ENCODE results near the gene CYTH4.
"Not testable (repeated sequence)": the region's sequence is repeated elsewhere in the genome, so short reads cannot be mapped to it uniquely, and the experiment has no call there.

CYTH4 gene

GRCh38 chr22:37282385-37282677, at the start of gene CYTH4:
TSS of gene CYTH4 (plus strand) at chr22:37282508. CDS start at chr22:37282570, 62 bp downstream.
- Histone ChIP-seq H3K9me3 (no peaks in the 10 kb centered on the region), H3K4me3 (no peak within 1 kb of the TSS), H3K36me3 (replicated peaks) (no peaks in the 10 kb centered on the region), H3K27me3 (ENCODE audit: low read depth) (peaks cover 19% of the 10 kb centered on the region), H3K4me1 (no peaks in the 10 kb centered on the region)
- no peak for DNase-seq (ENCODE audit: low spot score in 2 of 2)
- in situ Hi-C loops (cut with MboI; ENCODE audit: low sequenced_read_pairs): no loop called here

- in situ Hi-C loops (cut with MboI; ENCODE audit: low sequenced_read_pairs); H3K4me1 ChIP-seq: not testable (repeated sequence)
These were observed 48.9 kb upstream of the CYTH4 start for GRCh38 chr22:37233371-37233750.

GRCh38 chr22:37233751-37234631, 48.3 kb upstream of the CYTH4 start:
- no peak for DNase-seq (ENCODE audit: low spot score in 2 of 2)
- no peaks in the 10 kb centered on the region; the same call in 1 of the 2 replicates for H3K27me3 ChIP-seq (ENCODE audit: low read depth)
- in situ Hi-C loops (cut with MboI; ENCODE audit: low sequenced_read_pairs): no loop called here
- H3K4me3 ChIP-seq: no peak overlapping the region
- no peaks in the 10 kb centered on the region for H3K9me3 ChIP-seq
- H3K36me3 ChIP-seq (replicated peaks): no peaks in the 10 kb centered on the region
- no peaks in the 10 kb centered on the region for H3K4me1 ChIP-seq

More at GRCh38 chr22:37233371-37233750, 48.9 kb upstream of the CYTH4 start:
- DNase-seq (ENCODE audit: low spot score in 2 of 2); H3K36me3 ChIP-seq (replicated peaks); H3K4me3 ChIP-seq; H3K27me3 ChIP-seq (ENCODE audit: low read depth); H3K9me3 ChIP-seq: not testable (repeated sequence)

- H3K4me1 ChIP-seq: no peaks in the 10 kb centered on the region
- no peaks in the 10 kb centered on the region; the same call in 1 of the 2 replicates for H3K27me3 ChIP-seq (ENCODE audit: low read depth)
- no peak overlapping the region for H3K4me3 ChIP-seq
- H3K36me3 ChIP-seq (replicated peaks): no peaks in the 10 kb centered on the region
- in situ Hi-C loops (cut with MboI; ENCODE audit: low sequenced_read_pairs): no loop called here
- H3K9me3 ChIP-seq: no peaks in the 10 kb centered on the region
- no peak for DNase-seq (ENCODE audit: low spot score in 2 of 2)
These were observed 47.3 kb upstream of the CYTH4 start for GRCh38 chr22:37234736-37235711.

- DNase-seq (ENCODE audit: low spot score in 2 of 2): no peak
- Histone ChIP-seq H3K9me3 (no peaks in the 10 kb centered on the region), H3K36me3 (replicated peaks) (no peaks in the 10 kb centered on the region), H3K4me1 (no peaks in the 10 kb centered on the region), H3K27me3 (ENCODE audit: low read depth) (no peaks in the 10 kb centered on the region; the same call in 1 of the 2 replicates), H3K4me3 (no peak overlapping the region)
- in situ Hi-C loops (cut with MboI; ENCODE audit: low sequenced_read_pairs): no loop called here
These were observed 46.3 kb upstream of the CYTH4 start for GRCh38 chr22:37235897-37236607.

GRCh38 chr22:37237371-37238268, 44.7 kb upstream of the CYTH4 start:
- in situ Hi-C loops (cut with MboI; ENCODE audit: low sequenced_read_pairs): no loop called here
- H3K9me3 ChIP-seq: no peaks in the 10 kb centered on the region
- DNase-seq (ENCODE audit: low spot score in 2 of 2): no peak
- H3K4me3 ChIP-seq: no peak overlapping the region
- no peaks in the 10 kb centered on the region for H3K4me1 ChIP-seq
- H3K36me3 ChIP-seq (replicated peaks): no peaks in the 10 kb centered on the region
- no peaks in the 10 kb centered on the region; the same call in 1 of the 2 replicates for H3K27me3 ChIP-seq (ENCODE audit: low read depth)

GRCh38 chr22:37239336-37240239, 42.7 kb upstream of the CYTH4 start:
- H3K4me1 ChIP-seq: no peaks in the 10 kb centered on the region
- H3K27me3 ChIP-seq (ENCODE audit: low read depth): no peaks in the 10 kb centered on the region; the same call in 1 of the 2 replicates
- H3K36me3 ChIP-seq (replicated peaks): no peaks in the 10 kb centered on the region
- H3K9me3 ChIP-seq: no peaks in the 10 kb centered on the region
- no peak for DNase-seq (ENCODE audit: low spot score in 2 of 2)
- H3K4me3 ChIP-seq: no peak overlapping the region
- in situ Hi-C loops (cut with MboI; ENCODE audit: low sequenced_read_pairs): no loop called here

GRCh38 chr22:37240240-37240940, 41.9 kb upstream of the CYTH4 start:
- no peak for DNase-seq (ENCODE audit: low spot score in 2 of 2)
- H3K36me3 ChIP-seq (replicated peaks): no peaks in the 10 kb centered on the region

GRCh38 chr22:37240941-37241320, 41.4 kb upstream of the CYTH4 start:
- no peaks in the 10 kb centered on the region for H3K4me1 ChIP-seq
- no peaks in the 10 kb centered on the region for H3K36me3 ChIP-seq (replicated peaks)
- no peak for DNase-seq (ENCODE audit: low spot score in 2 of 2)
- no peaks in the 10 kb centered on the region for H3K9me3 ChIP-seq
- no peak overlapping the region for H3K4me3 ChIP-seq
- in situ Hi-C loops (cut with MboI; ENCODE audit: low sequenced_read_pairs): no loop called here
- H3K27me3 ChIP-seq (ENCODE audit: low read depth): no peaks in the 10 kb centered on the region; the same call in 1 of the 2 replicates

More at GRCh38 chr22:37240240-37240940, 41.9 kb upstream of the CYTH4 start:
- no peaks in the 10 kb centered on the region for H3K9me3 ChIP-seq
- no peaks in the 10 kb centered on the region; the same call in 1 of the 2 replicates for H3K27me3 ChIP-seq (ENCODE audit: low read depth)
- in situ Hi-C loops (cut with MboI; ENCODE audit: low sequenced_read_pairs): no loop called here
- H3K4me3 ChIP-seq: no peak overlapping the region
- no peaks in the 10 kb centered on the region for H3K4me1 ChIP-seq

- H3K27me3 ChIP-seq (ENCODE audit: low read depth): no peaks in the 10 kb centered on the region; the same call in 1 of the 2 replicates
- no peak overlapping the region for H3K4me3 ChIP-seq
- no peaks in the 10 kb centered on the region for H3K9me3 ChIP-seq
- no peaks in the 10 kb centered on the region for H3K36me3 ChIP-seq (replicated peaks)
- H3K4me1 ChIP-seq: no peaks in the 10 kb centered on the region
- no peak for DNase-seq (ENCODE audit: low spot score in 2 of 2)
- in situ Hi-C loops (cut with MboI; ENCODE audit: low sequenced_read_pairs): no loop called here
These were observed 40.8 kb upstream of the CYTH4 start for GRCh38 chr22:37241351-37242142.

GRCh38 chr22:37242395-37242918, 39.9 kb upstream of the CYTH4 start:
- H3K4me1 ChIP-seq: no peaks in the 10 kb centered on the region
- no peak overlapping the region for H3K4me3 ChIP-seq
- H3K9me3 ChIP-seq: no peaks in the 10 kb centered on the region
- no peaks in the 10 kb centered on the region; the same call in 1 of the 2 replicates for H3K27me3 ChIP-seq (ENCODE audit: low read depth)
- in situ Hi-C loops (cut with MboI; ENCODE audit: low sequenced_read_pairs): no loop called here
- DNase-seq (ENCODE audit: low spot score in 2 of 2): no peak
- H3K36me3 ChIP-seq (replicated peaks): no peaks in the 10 kb centered on the region
